Activated naive CD8-positive, alpha-beta T cell treated with anti-CD3 and anti-CD28 coated beads, Interleukin-2, amount 50 U/mL, for 24 hours (primary cell): ENCODE results near the gene CLOCK.

Experiments
- ATAC-seq: fragments of 150-1000 bp; cut with Tn5 transposase; one replicate; pipeline ENCODE4 v1.10.0; 2021
- DNase-seq: peaks from one replicate; pipeline ENCODE4 v3.0.0; 2021
- H3K27ac Mint-ChIP-seq: one replicate; pipeline ENCODE4 v1.8.0; 2021; ENCODE audit warnings: mild to moderate bottlenecking, mixed read lengths
- H3K27me3 Mint-ChIP-seq: one replicate; pipeline ENCODE4 v1.8.0; 2021; ENCODE audit warnings: mixed read lengths
- H3K36me3 Mint-ChIP-seq: one replicate; pipeline ENCODE4 v1.8.0; 2021; ENCODE audit warnings: low read depth, mixed read lengths
- H3K4me1 Mint-ChIP-seq: one replicate; pipeline ENCODE4 v1.8.0; 2021; ENCODE audit warnings: mixed read lengths
- H3K4me3 Mint-ChIP-seq: one replicate; pipeline ENCODE4 v1.8.0; 2021; ENCODE audit warnings: mild to moderate bottlenecking, moderate library complexity, mixed read lengths
- H3K9me3 Mint-ChIP-seq: one replicate; pipeline ENCODE4 v1.8.0; 2021; ENCODE audit warnings: mixed read lengths

CLOCK gene

GRCh38 chr4:55524844-55525571 lies 21.7 kb downstream of the CLOCK start:
- H3K4me1 Mint-ChIP-seq: peaks cover 13% of the 10 kb centered on the region
- no peak for ATAC-seq
- no peak for DNase-seq
- no peak overlapping the region for H3K4me3 Mint-ChIP-seq
- H3K27me3 Mint-ChIP-seq: no peaks in the 10 kb centered on the region
- peak overlapping the region; percentile 18 for H3K27ac Mint-ChIP-seq
- peaks cover 6% of the 10 kb centered on the region for H3K9me3 Mint-ChIP-seq
- H3K36me3 Mint-ChIP-seq: peaks cover 13% of the 10 kb centered on the region

- H3K27ac Mint-ChIP-seq: no peak overlapping the region
- no peak overlapping the region for H3K4me3 Mint-ChIP-seq
- peaks cover 3% of the 10 kb centered on the region for H3K9me3 Mint-ChIP-seq
- H3K36me3 Mint-ChIP-seq: peaks cover 16% of the 10 kb centered on the region
- ATAC-seq (no peak), DNase-seq (no peak)
- H3K27me3 Mint-ChIP-seq: no peaks in the 10 kb centered on the region
- H3K4me1 Mint-ChIP-seq: peaks cover 3% of the 10 kb centered on the region
Measured at GRCh38 chr4:55518442-55518841, 28.3 kb downstream of the CLOCK start.

GRCh38 chr4:55517526-55518229 lies 29.0 kb downstream of the CLOCK start:
- H3K27me3 Mint-ChIP-seq: no peaks in the 10 kb centered on the region
- peaks cover 14% of the 10 kb centered on the region for H3K36me3 Mint-ChIP-seq
- ATAC-seq (no peak), DNase-seq (no peak)
- no peak overlapping the region for H3K4me3 Mint-ChIP-seq
- peaks cover 8% of the 10 kb centered on the region for H3K9me3 Mint-ChIP-seq
- H3K4me1 Mint-ChIP-seq: peaks cover 2% of the 10 kb centered on the region
- no peak overlapping the region for H3K27ac Mint-ChIP-seq

GRCh38 chr4:55512922-55513571 lies 33.7 kb downstream of the CLOCK start:
- no peaks in the 10 kb centered on the region for H3K27me3 Mint-ChIP-seq
- peaks cover 9% of the 10 kb centered on the region for H3K9me3 Mint-ChIP-seq
- peaks cover 14% of the 10 kb centered on the region for H3K36me3 Mint-ChIP-seq
- peaks cover 23% of the 10 kb centered on the region for H3K4me1 Mint-ChIP-seq
- DNase-seq (no peak), ATAC-seq (no peak)
- H3K4me3 Mint-ChIP-seq: no peak overlapping the region
- no peak overlapping the region for H3K27ac Mint-ChIP-seq

- ATAC-seq (no peak), DNase-seq (no peak)
- H3K4me1 Mint-ChIP-seq: peaks cover 22% of the 10 kb centered on the region
- no peaks in the 10 kb centered on the region for H3K27me3 Mint-ChIP-seq
- no peak overlapping the region for H3K27ac Mint-ChIP-seq
- peaks cover 12% of the 10 kb centered on the region for H3K36me3 Mint-ChIP-seq
- no peak overlapping the region for H3K4me3 Mint-ChIP-seq
- peaks cover 9% of the 10 kb centered on the region for H3K9me3 Mint-ChIP-seq
Measured at GRCh38 chr4:55512077-55512476, 34.6 kb downstream of the CLOCK start.

- no peak for DNase-seq
- no peak overlapping the region for H3K27ac Mint-ChIP-seq
- no peaks in the 10 kb centered on the region for H3K27me3 Mint-ChIP-seq
- no peak overlapping the region for H3K4me3 Mint-ChIP-seq
- peaks cover 12% of the 10 kb centered on the region for H3K36me3 Mint-ChIP-seq
- no peak for ATAC-seq
- H3K4me1 Mint-ChIP-seq: peaks cover 22% of the 10 kb centered on the region
- peaks cover 9% of the 10 kb centered on the region for H3K9me3 Mint-ChIP-seq
Measured at GRCh38 chr4:55510685-55511084, 36.0 kb downstream of the CLOCK start.

GRCh38 chr4:55509266-55509665 lies 37.4 kb downstream of the CLOCK start:
- Mint-ChIP-seq H3K27ac (no peak overlapping the region), H3K4me1 (peaks cover 22% of the 10 kb centered on the region), H3K27me3 (no peaks in the 10 kb centered on the region), H3K9me3 (peaks cover 9% of the 10 kb centered on the region), H3K4me3 (no peak overlapping the region), H3K36me3 (peaks cover 12% of the 10 kb centered on the region)
- DNase-seq (no peak), ATAC-seq (no peak)

GRCh38 chr4:55507612-55508011 lies 39.1 kb downstream of the CLOCK start:
- H3K9me3 Mint-ChIP-seq: peaks cover 5% of the 10 kb centered on the region
- peaks cover 29% of the 10 kb centered on the region for H3K4me1 Mint-ChIP-seq
- peaks cover 20% of the 10 kb centered on the region for H3K36me3 Mint-ChIP-seq
- H3K4me3 Mint-ChIP-seq: no peak overlapping the region
- no peak for DNase-seq
- no peak overlapping the region for H3K27ac Mint-ChIP-seq
- no peaks in the 10 kb centered on the region for H3K27me3 Mint-ChIP-seq
- ATAC-seq: no peak

- H3K4me3 Mint-ChIP-seq: no peak overlapping the region
- H3K27me3 Mint-ChIP-seq: no peaks in the 10 kb centered on the region
- ATAC-seq: peak; percentile 69
- peaks cover 7% of the 10 kb centered on the region for H3K4me1 Mint-ChIP-seq
- H3K36me3 Mint-ChIP-seq: peaks cover 12% of the 10 kb centered on the region
- peak overlapping the region; percentile 2 for H3K27ac Mint-ChIP-seq
- no peak for DNase-seq
- H3K9me3 Mint-ChIP-seq: no peaks in the 10 kb centered on the region
Measured at GRCh38 chr4:55503169-55503568, 43.5 kb downstream of the CLOCK start.

GRCh38 chr4:55500072-55500471 lies 46.6 kb downstream of the CLOCK start:
- Mint-ChIP-seq H3K36me3 (peaks cover 20% of the 10 kb centered on the region), H3K27ac (no peak overlapping the region), H3K9me3 (no peaks in the 10 kb centered on the region), H3K4me1 (peaks cover 7% of the 10 kb centered on the region), H3K27me3 (no peaks in the 10 kb centered on the region), H3K4me3 (no peak overlapping the region)
- no peak for DNase-seq
- no peak for ATAC-seq

- no peak overlapping the region for H3K4me3 Mint-ChIP-seq
- no peak for ATAC-seq
- no peak for DNase-seq
- peaks cover 7% of the 10 kb centered on the region for H3K4me1 Mint-ChIP-seq
- no peaks in the 10 kb centered on the region for H3K9me3 Mint-ChIP-seq
- H3K27me3 Mint-ChIP-seq: no peaks in the 10 kb centered on the region
- H3K27ac Mint-ChIP-seq: no peak overlapping the region
- H3K36me3 Mint-ChIP-seq: peaks cover 26% of the 10 kb centered on the region
Measured at GRCh38 chr4:55499495-55499894, 47.2 kb downstream of the CLOCK start.

GRCh38 chr4:55498051-55498450 lies 48.7 kb downstream of the CLOCK start:
- ATAC-seq (no peak), DNase-seq (no peak)
- no peaks in the 10 kb centered on the region for H3K27me3 Mint-ChIP-seq

GRCh38 chr4:55491486-55491885 lies 55.2 kb downstream of the CLOCK start:
- DNase-seq: no peak
- Mint-ChIP-seq H3K4me1 (no peaks in the 10 kb centered on the region), H3K4me3 (no peak overlapping the region), H3K27me3 (no peaks in the 10 kb centered on the region), H3K27ac (no peak overlapping the region), H3K36me3 (peaks cover 19% of the 10 kb centered on the region), H3K9me3 (peaks cover 4% of the 10 kb centered on the region)
- ATAC-seq: no peak

More at GRCh38 chr4:55498051-55498450, 48.7 kb downstream of the CLOCK start:
- no peaks in the 10 kb centered on the region for H3K9me3 Mint-ChIP-seq
- H3K36me3 Mint-ChIP-seq: peaks cover 22% of the 10 kb centered on the region
- no peak overlapping the region for H3K4me3 Mint-ChIP-seq
- no peak overlapping the region for H3K27ac Mint-ChIP-seq
- H3K4me1 Mint-ChIP-seq: peaks cover 2% of the 10 kb centered on the region

- Mint-ChIP-seq H3K4me1 (no peaks in the 10 kb centered on the region), H3K36me3 (peaks cover 7% of the 10 kb centered on the region), H3K9me3 (peaks cover 4% of the 10 kb centered on the region), H3K27me3 (no peaks in the 10 kb centered on the region), H3K4me3 (no peak overlapping the region), H3K27ac (no peak overlapping the region)
- ATAC-seq: no peak
- DNase-seq: no peak
Measured at GRCh38 chr4:55488716-55489115, 58.0 kb downstream of the CLOCK start.

- no peak for ATAC-seq
- DNase-seq: no peak
- H3K4me3 Mint-ChIP-seq: no peak overlapping the region
- peaks cover 4% of the 10 kb centered on the region for H3K9me3 Mint-ChIP-seq
- peaks cover 6% of the 10 kb centered on the region for H3K36me3 Mint-ChIP-seq
- H3K27ac Mint-ChIP-seq: no peak overlapping the region
- no peaks in the 10 kb centered on the region for H3K27me3 Mint-ChIP-seq
- no peaks in the 10 kb centered on the region for H3K4me1 Mint-ChIP-seq
Measured at GRCh38 chr4:55485821-55486220, 60.9 kb downstream of the CLOCK start.
